GM12873 (cell line): ENCODE data around the gene RESP18.

ENCODE experiments used
- CTCF ChIP-seq: IDR thresholded peaks from 2 replicates; pipeline ENCODE4 v1.5.1; 2012; ENCODE audit warnings: low read depth, mild to moderate bottlenecking, moderate library complexity, low read length, control low read depth; ENCODE audit not compliant: insufficient read depth; ENCODE audit errors: missing control alignments

RESP18 gene

GRCh38 chr2:219279151-219279915 lies 53.2 kb downstream of the RESP18 start, which contains the start of gene DNAJB2:
DNAJB2 (plus strand) TSS chr2:219279366; CDS start chr2:219279834, 468 bp downstream.
- no peak for TF ChIP-seq CTCF

GRCh38 chr2:219278655-219279150 lies 53.8 kb downstream of the RESP18 start:
- TF ChIP-seq CTCF: no peak

GRCh38 chr2:219277703-219278654 lies 54.6 kb downstream of the RESP18 start:
- peak; percentile 99 for TF ChIP-seq CTCF
